Measurements from ENCODE around the gene GIMAP1.

Gene GIMAP1

GRCh38 chr7:150728011-150728410, 11.6 kb downstream of the GIMAP1 start:
- no peaks in the 10 kb centered on the region for H3K27me3 ChIP-seq
- TF ChIP-seq CTCF (IDR thresholded peaks at IDR 0.05) = no peak
- H3K4me3 ChIP-seq (ENCODE audit: low read depth in 1 of 2, low read length in 1 of 2) = no peak overlapping the region
- no peaks in the 10 kb centered on the region for H3K36me3 ChIP-seq
- H3K27ac ChIP-seq = no peak overlapping the region
- no peaks in the 10 kb centered on the region for H3K9me3 ChIP-seq
- H3K4me1 ChIP-seq (ENCODE audit: control insufficient read depth in 1 of 2, insufficient read depth in 1 of 2, low read depth in 1 of 2, low read length in 1 of 2) = no peaks in the 10 kb centered on the region

GRCh38 chr7:150728609-150729008, 12.2 kb downstream of the GIMAP1 start:
- no peak for TF ChIP-seq CTCF (IDR thresholded peaks at IDR 0.05)
- no peaks in the 10 kb centered on the region for H3K4me1 ChIP-seq (ENCODE audit: control insufficient read depth in 1 of 2, insufficient read depth in 1 of 2, low read depth in 1 of 2, low read length in 1 of 2)
- no peaks in the 10 kb centered on the region for H3K36me3 ChIP-seq
- H3K9me3 ChIP-seq = no peaks in the 10 kb centered on the region
- H3K4me3 ChIP-seq (ENCODE audit: low read depth in 1 of 2, low read length in 1 of 2) = no peak overlapping the region
- H3K27ac ChIP-seq = no peak overlapping the region
- no peaks in the 10 kb centered on the region for H3K27me3 ChIP-seq

- H3K4me3 ChIP-seq (ENCODE audit: low read depth in 1 of 2, low read length in 1 of 2) = no peak overlapping the region
- H3K4me1 ChIP-seq (ENCODE audit: control insufficient read depth in 1 of 2, insufficient read depth in 1 of 2, low read depth in 1 of 2, low read length in 1 of 2) = peaks cover 2% of the 10 kb centered on the region in 2 experiments
- no peaks in the 10 kb centered on the region for H3K27me3 ChIP-seq
- no peak overlapping the region for H3K27ac ChIP-seq
- no peaks in the 10 kb centered on the region for H3K9me3 ChIP-seq
- no peak for TF ChIP-seq CTCF (IDR thresholded peaks at IDR 0.05)
- no peaks in the 10 kb centered on the region for H3K36me3 ChIP-seq
Measured at GRCh38 chr7:150731916-150732315, 15.5 kb downstream of the GIMAP1 start.

GRCh38 chr7:150732786-150733481, 16.5 kb downstream of the GIMAP1 start:
- Histone ChIP-seq H3K9me3 (no peaks in the 10 kb centered on the region), H3K4me1 (ENCODE audit: control insufficient read depth in 1 of 2, insufficient read depth in 1 of 2, low read depth in 1 of 2, low read length in 1 of 2) (peaks cover 9 to 10% of the 10 kb centered on the region in 2 experiments), H3K27me3 (peaks cover 8% of the 10 kb centered on the region), H3K36me3 (no peaks in the 10 kb centered on the region), H3K27ac (no peak overlapping the region), H3K4me3 (ENCODE audit: low read depth in 1 of 2, low read length in 1 of 2) (no peak overlapping the region)
- TF ChIP-seq CTCF (IDR thresholded peaks at IDR 0.05) = no peak

- Histone ChIP-seq H3K27ac (no peak overlapping the region), H3K4me1 (ENCODE audit: control insufficient read depth in 1 of 2, insufficient read depth in 1 of 2, low read depth in 1 of 2, low read length in 1 of 2) (peaks cover 9 to 10% of the 10 kb centered on the region in 2 experiments), H3K27me3 (peaks cover 14% of the 10 kb centered on the region), H3K9me3 (no peaks in the 10 kb centered on the region), H3K4me3 (ENCODE audit: low read depth in 1 of 2, low read length in 1 of 2) (no peak overlapping the region), H3K36me3 (no peaks in the 10 kb centered on the region)
- TF ChIP-seq CTCF (IDR thresholded peaks at IDR 0.05) = no peak
Measured at GRCh38 chr7:150733482-150734095, 17.2 kb downstream of the GIMAP1 start.
